Right lobe of liver (tissue), 6 donors: ENCODE results near the gene OXTR. TPM values are rescaled to one million over a fixed set of nuclear protein-coding genes. Genes with fewer than 3 reads are reported as not detected.

Experiments
- ATAC-seq, 4 donors: fragments of 200-7000 bp; cut with Tn5 transposase; one replicate each; pipeline ENCODE4 v1.9.1; 2020; ENCODE audit warnings: mild to moderate bottlenecking in 4 of 4, moderate library complexity in 4 of 4
- DNase-seq, 3 donors: peaks; one replicate each; pipeline ENCODE4 v3.0.0-alpha.2; 2020
- H3K27ac ChIP-seq, 3 donors: fragments of 200-600 bp; one replicate each; pipeline ENCODE4 v1.8.0; 2022
- H3K27me3 ChIP-seq, 2 donors: fragments of 200-600 bp; one replicate each; pipeline ENCODE4 v1.8.0; 2022
- H3K36me3 ChIP-seq, 4 donors: fragments of 200-600 bp; sonication (generic) in 1 of 4; one replicate each; pipeline versions ENCODE4 v1.5.1 to v1.8.0; 2017 to 2022; ENCODE audit warnings: control low read depth in 1 of 4
- H3K4me1 ChIP-seq, 4 donors: fragments of 200-600 bp; sonication (generic) in 1 of 4; one replicate each; pipeline versions ENCODE4 v1.5.1 to v1.8.0; 2017 to 2022; ENCODE audit warnings: control low read depth in 1 of 4
- H3K4me3 ChIP-seq, 3 donors: fragments of 200-600 bp; one replicate each; pipeline ENCODE4 v1.8.0; 2022
- H3K9me3 ChIP-seq, 4 donors: fragments of 200-600 bp; sonication (generic) in 1 of 4; one replicate each; pipeline versions ENCODE4 v1.5.1 to v1.8.0; 2017 to 2022; ENCODE audit warnings: control low read depth in 1 of 4
- CTCF ChIP-seq, 4 donors: fragments of 200-600 bp in 3 of 4; fragments of 450-650 bp in 1 of 4; IDR thresholded peaks; one replicate each; pipeline versions ENCODE4 v1.5.1 to v1.8.0; 2016 to 2022; ENCODE audit warnings: antibody characterized with exemption in 4 of 4, mild to moderate bottlenecking in 2 of 4
- POLR2A ChIP-seq: fragments of 450-650 bp; IDR thresholded peaks from one replicate; pipeline ENCODE4 v1.6.1; 2017; ENCODE audit warnings: antibody characterized with exemption, mild to moderate bottlenecking
- WGBS: methylation state at CpG from one replicate; pipeline ENCODE4 v1.1.6; 2018; ENCODE audit warnings: low coverage, low lambda C conversion rate; ENCODE audit not compliant: insufficient coverage; ENCODE audit errors: missing lambda C conversion rate; 5-methylcytosine and 5-hydroxymethylcytosine counted together
- intact Hi-C, 2 donors: fragments of 100-400 bp; cut with DNase I; formaldehyde crosslinking; loops; one replicate each; pipeline versions ENCODE4 v1.11.2 to v1.14.1; 2022
- total RNA-seq, 6 experiments: library from RNA; depleted of rRNA in 2 of 6; stranded (reverse); fragments of >200 nt in 2 of 6; fragmentation: NEBNext Ultra II Directional in 3 of 6; extraction: Animal tissue kit (Norgen Biotek cat#: 25700) in 3 of 6; gene quantifications; one replicate each; pipeline versions ENCODE4 v1.1.0 to v1.2.4, GENCODE V29; 2016 to 2023
- donor health status: DM: no; HTN: yes; CAD: no.
- donor health status: DM: no; HTN: no; CAD: no.
- donor health status: DM: no; HTN: no; CAD: no.
- donor health status: DM: no; HTN: yes; CAD: no.
- donor health status: DM: no; HTN: yes; CAD: no.

The OXTR gene
- total RNA-seq, 6 experiments from 2014 or later, result 0.04 to 0.31 (median 0.20) TPM

DNA sequence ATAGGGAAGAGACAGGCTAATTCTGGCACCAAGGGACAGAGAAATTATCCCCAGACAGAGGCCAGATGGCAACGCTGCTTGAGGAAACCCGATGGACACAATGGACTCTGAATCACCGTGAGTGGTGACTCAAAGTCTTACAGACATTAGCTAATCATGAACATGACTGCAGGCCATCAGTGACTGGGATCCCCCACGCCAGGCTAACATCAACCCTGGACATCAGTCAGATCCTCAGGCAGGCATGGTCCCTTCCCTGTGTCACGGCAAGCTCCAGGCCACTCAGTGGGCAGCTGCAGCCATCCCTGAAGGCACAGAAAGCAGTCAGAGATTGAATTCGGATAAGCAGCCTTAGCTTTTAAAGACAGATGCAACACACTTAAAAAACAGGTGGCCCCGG lies 23.8 kb upstream of the OXTR start:
- H3K27me3 ChIP-seq, result no peaks in the 10 kb centered on the region
- intact Hi-C loops, result no loop called here
- WGBS, result 84% methylated on average over 3 of the region's 7 CpGs
- no peak overlapping the region for H3K27ac ChIP-seq
- no peak overlapping the region for H3K4me3 ChIP-seq
- ATAC-seq, result no peak
- H3K9me3 ChIP-seq, result no peaks in the 10 kb centered on the region
- H3K36me3 ChIP-seq, result no peaks in the 10 kb centered on the region
- H3K4me1 ChIP-seq, result no peaks in the 10 kb centered on the region
- no peak for TF ChIP-seq CTCF (IDR thresholded peaks at IDR 0.05)
- TF ChIP-seq POLR2A, result no peak
- DNase-seq, result no peak

DNA sequence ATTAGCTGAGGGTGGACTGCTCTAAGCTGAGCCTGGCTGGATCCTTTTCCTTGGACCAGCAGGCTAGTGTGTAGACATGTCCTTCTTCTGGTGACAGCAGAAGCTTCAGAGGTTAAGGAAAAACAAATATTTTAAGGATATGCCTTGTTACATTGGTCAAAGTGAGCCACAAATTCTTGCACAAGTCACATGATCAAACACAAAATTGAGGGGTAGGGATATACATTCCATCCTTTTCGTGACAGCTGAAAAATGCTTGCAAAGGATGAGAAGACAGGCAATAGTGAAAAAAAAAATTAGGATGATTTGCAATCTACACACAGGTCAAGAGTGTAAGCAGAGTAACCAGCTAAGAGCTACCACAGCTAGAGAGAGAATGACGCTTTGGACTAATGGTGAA lies 21.1 kb upstream of the OXTR start:
- ATAC-seq (no peak), DNase-seq (no peak)
- no peaks in the 10 kb centered on the region for H3K36me3 ChIP-seq
- no peaks in the 10 kb centered on the region for H3K4me1 ChIP-seq
- no peak overlapping the region for H3K4me3 ChIP-seq
- 67% methylated on average over 2 of the region's 2 CpGs for WGBS
- TF ChIP-seq POLR2A, result no peak
- no peak for TF ChIP-seq CTCF (IDR thresholded peaks at IDR 0.05)
- H3K9me3 ChIP-seq, result no peaks in the 10 kb centered on the region
- intact Hi-C loops, result no loop called here
- H3K27me3 ChIP-seq, result no peaks in the 10 kb centered on the region
- no peak overlapping the region for H3K27ac ChIP-seq

DNA sequence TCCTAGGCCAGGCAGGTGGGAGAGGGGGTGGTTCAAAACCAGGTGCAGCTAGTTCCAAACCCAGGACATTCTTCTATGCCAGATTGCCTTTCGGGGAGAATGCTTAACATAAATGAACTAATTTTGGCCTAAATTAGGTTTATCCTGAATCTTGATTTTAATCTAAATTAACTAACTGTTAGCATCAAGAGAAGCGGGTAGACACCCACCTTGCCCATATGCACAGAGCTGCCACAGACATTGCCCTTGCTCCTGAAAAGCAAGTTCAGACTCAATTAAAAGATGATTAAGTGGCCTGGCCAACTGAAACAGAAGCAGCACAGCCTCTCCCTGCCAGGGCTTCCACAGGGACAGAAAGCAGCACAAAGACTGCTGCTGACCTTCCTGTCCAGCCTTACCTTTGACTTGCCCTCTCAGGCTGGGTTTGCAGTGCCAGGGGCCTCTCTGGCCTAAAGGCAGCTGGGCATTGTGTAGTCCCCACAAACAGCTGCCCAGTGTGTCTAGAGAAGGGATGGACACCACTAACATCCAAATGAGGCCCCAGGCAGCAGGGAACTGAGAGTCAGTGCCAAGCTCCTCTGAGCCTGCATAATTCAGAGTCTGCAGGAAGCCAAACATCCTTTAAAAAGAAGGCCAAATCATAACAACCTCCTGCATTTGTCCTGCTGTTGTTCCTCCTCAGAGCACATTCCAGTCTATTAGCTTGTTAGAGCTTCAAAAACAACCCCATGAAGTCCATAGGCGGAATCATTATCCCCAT lies 15.4 kb upstream of the OXTR start:
- no peaks in the 10 kb centered on the region for H3K9me3 ChIP-seq
- DNase-seq (no peak), ATAC-seq (no peak)
- no peaks in the 10 kb centered on the region for H3K27me3 ChIP-seq
- WGBS, result 89% methylated on average over 3 of the region's 3 CpGs
- intact Hi-C loops, result no loop called here
- H3K36me3 ChIP-seq, result no peaks in the 10 kb centered on the region
- no peak overlapping the region for H3K4me3 ChIP-seq
- no peak overlapping the region for H3K27ac ChIP-seq
- TF ChIP-seq POLR2A (no peak), CTCF (IDR thresholded peaks at IDR 0.05) (no peak)
- H3K4me1 ChIP-seq, result no peaks in the 10 kb centered on the region

GRCh38 chr3:8780279-8780678 lies 10.9 kb upstream of the OXTR start:
- Histone ChIP-seq H3K27me3 (no peaks in the 10 kb centered on the region), H3K9me3 (no peaks in the 10 kb centered on the region), H3K4me1 (no peaks in the 10 kb centered on the region), H3K4me3 (no peak overlapping the region), H3K27ac (no peak overlapping the region), H3K36me3 (no peaks in the 10 kb centered on the region)
- TF ChIP-seq CTCF (IDR thresholded peaks at IDR 0.05) (no peak), POLR2A (no peak)
- ATAC-seq (no peak), DNase-seq (no peak)
- intact Hi-C loops, result no loop called here

- DNase-seq (no peak), ATAC-seq (no peak)
- Histone ChIP-seq H3K36me3 (no peaks in the 10 kb centered on the region), H3K27me3 (no peaks in the 10 kb centered on the region), H3K4me3 (no peak overlapping the region), H3K4me1 (no peaks in the 10 kb centered on the region), H3K27ac (no peak overlapping the region), H3K9me3 (no peaks in the 10 kb centered on the region)
- TF ChIP-seq POLR2A (no peak), CTCF (IDR thresholded peaks at IDR 0.05) (no peak)
- intact Hi-C loops, result no loop called here
- WGBS, result no CpG with 5 or more reads among the region's 5 CpGs
These were observed 9.1 kb upstream of the OXTR start for GRCh38 chr3:8778475-8778874.
